GM23248 (cell line): ENCODE results near the gene TCHP. TPM values are rescaled to one million over a fixed set of nuclear protein-coding genes. Genes with fewer than 3 reads are reported as not detected.

Source experiments
- DNase-seq: peaks from one replicate; pipeline ENCODE4 v3.0.0-alpha.2; 2015
- H2AFZ ChIP-seq: fragments of 200-600 bp; sonication (generic); 2 replicates; pipeline ENCODE4 v1.6.1; 2016; ENCODE audit warnings: antibody characterized with exemption
- H3F3A ChIP-seq: fragments of 200-600 bp; sonication (generic); 2 replicates; pipeline ENCODE4 v1.6.1; 2016; ENCODE audit warnings: mild to moderate bottlenecking, antibody characterized with exemption, mixed run types; ENCODE audit not compliant: insufficient read depth
- H3K27ac ChIP-seq: fragments of 200-600 bp; sonication (generic); 2 replicates; pipeline ENCODE4 v1.5.1; 2016; ENCODE audit warnings: mild to moderate bottlenecking
- H3K27me3 ChIP-seq: fragments of 200-600 bp; sonication (generic); replicated peaks from 2 replicates; pipeline ENCODE4 v1.6.1; 2016; ENCODE audit warnings: mild to moderate bottlenecking; ENCODE audit not compliant: insufficient read depth
- H3K36me3 ChIP-seq: fragments of 200-600 bp; sonication (generic); 2 replicates; pipeline ENCODE4 v1.6.1; 2016; ENCODE audit warnings: low read depth, mild to moderate bottlenecking
- H3K4me1 ChIP-seq: fragments of 200-600 bp; sonication (generic); 2 replicates; pipeline ENCODE4 v1.6.1; 2016; ENCODE audit warnings: mild to moderate bottlenecking; ENCODE audit not compliant: insufficient read depth
- H3K4me2 ChIP-seq: fragments of 200-600 bp; sonication (generic); one replicate; pipeline ENCODE4 v1.6.1; 2016; ENCODE audit warnings: mild to moderate bottlenecking; ENCODE audit not compliant: unreplicated experiment
- H3K4me3 ChIP-seq: fragments of 200-600 bp; sonication (generic); 2 replicates; pipeline ENCODE4 v1.5.1; 2016; ENCODE audit warnings: mild to moderate bottlenecking
- H3K79me2 ChIP-seq: fragments of 200-600 bp; sonication (generic); 2 replicates; pipeline ENCODE4 v1.6.1; 2016; ENCODE audit warnings: mild to moderate bottlenecking; ENCODE audit not compliant: insufficient read depth
- H3K9ac ChIP-seq: fragments of 200-600 bp; sonication (generic); 2 replicates; pipeline ENCODE4 v1.6.1; 2016; ENCODE audit warnings: mild to moderate bottlenecking
- H3K9me2 ChIP-seq: fragments of 200-600 bp; sonication (generic); 2 replicates; pipeline ENCODE4 v1.6.1; 2016; ENCODE audit warnings: mixed run types, mild to moderate bottlenecking, moderate library complexity; ENCODE audit not compliant: insufficient read depth
- H3K9me3 ChIP-seq: fragments of 200-600 bp; sonication (generic); one replicate; pipeline ENCODE4 v1.6.1; 2017; ENCODE audit warnings: low read depth
- H4K20me1 ChIP-seq: fragments of 200-600 bp; sonication (generic); 2 replicates; pipeline ENCODE4 v1.6.0; 2016; ENCODE audit not compliant: insufficient read depth
- EZH2 ChIP-seq: fragments of 200-600 bp; sonication (generic); IDR thresholded peaks from 2 replicates; pipeline ENCODE4 v1.6.1; 2018; ENCODE audit warnings: antibody characterized with exemption, mild to moderate bottlenecking; ENCODE audit not compliant: insufficient read depth, poor library complexity, severe bottlenecking
- EZH2phosphoT487 ChIP-seq: fragments of 200-600 bp; sonication (generic); IDR thresholded peaks from 2 replicates; pipeline ENCODE4 v1.6.1; 2018; ENCODE audit warnings: antibody characterized with exemption, moderate library complexity, mild to moderate bottlenecking, low read depth; ENCODE audit not compliant: insufficient read depth
- WGBS, 2 experiments: methylation state at CpG; one replicate each; pipeline ENCODE4 v1.1.6; 2015 to 2017; ENCODE audit warnings: low lambda C conversion rate in 2 of 2, low coverage in 1 of 2; ENCODE audit errors: missing lambda C conversion rate in 2 of 2; 5-methylcytosine and 5-hydroxymethylcytosine counted together
- in situ Hi-C: fragments of 300-500 bp; cut with MboI; formaldehyde crosslinking; loops from 2 replicates; pipeline ENCODE4 v1.15.0; 2020
- polyA plus RNA-seq: library from polyadenylated mRNA; unstranded; fragments of >200 nt; fragmentation: Nextera tagmentation; extraction: Ambion mirVana; gene quantifications from 2 replicates; pipeline ENCODE4 v1.2.1, GENCODE V29; 2016
- total RNA-seq: library from RNA; depleted of rRNA; stranded (reverse); fragments of >200 nt; shearing (Covaris generic); gene quantifications from 2 replicates; pipeline ENCODE4 v1.2.3, GENCODE V29; 2014

The TCHP gene
- total and polyA plus RNA-seq, 2 experiments from 2014 or later: 9.7 to 11.7 TPM

- Histone ChIP-seq H3K79me2 (no peaks in the 10 kb centered on the region), H3F3A (0 out of 2 replicates have a peak, but pooled peaks cover 7% of the 10 kb centered on the region), H3K9me2 (no peaks in the 10 kb centered on the region), H4K20me1 (no peaks in the 10 kb centered on the region), H3K4me2 (no peak overlapping the region), H3K27me3 (no peaks in the 10 kb centered on the region), H3K9ac (no peak overlapping the region), H3K27ac (no peak overlapping the region), H3K4me1 (no peaks in the 10 kb centered on the region), H2AFZ (no peak overlapping the region), H3K9me3 (no peaks in the 10 kb centered on the region), H3K4me3 (no peak overlapping the region), H3K36me3 (peaks cover 39% of the 10 kb centered on the region)
- DNase-seq: no peak
- TF ChIP-seq EZH2phosphoT487: no peak
- TF ChIP-seq EZH2: no peak
- in situ Hi-C loops: no loop called here
- 73 to 84% methylated on average over 5 of the region's 5 CpGs for WGBS, 2 experiments
These were observed 31.1 kb downstream of the TCHP start for GRCh38 chr12:109931143-109931542.

GRCh38 chr12:109932878-109933503 lies 32.9 kb downstream of the TCHP start:
- H3K4me3 ChIP-seq: no peak overlapping the region
- H3K9me2 ChIP-seq: no peaks in the 10 kb centered on the region
- DNase-seq: no peak
- no peaks in the 10 kb centered on the region for H3K9me3 ChIP-seq
- no peak overlapping the region for H3K4me2 ChIP-seq
- H4K20me1 ChIP-seq: no peaks in the 10 kb centered on the region
- H3K27me3 ChIP-seq: no peaks in the 10 kb centered on the region
- no peak overlapping the region for H3K27ac ChIP-seq
- WGBS, 2 experiments: 65 to 74% methylated on average over 14 of the region's 14 CpGs
- H3K4me1 ChIP-seq: no peaks in the 10 kb centered on the region
- H3K9ac ChIP-seq: no peak overlapping the region
- no peak overlapping the region for H2AFZ ChIP-seq
- H3K79me2 ChIP-seq: no peaks in the 10 kb centered on the region
- 0 out of 2 replicates have a peak, but pooled peaks cover 7% of the 10 kb centered on the region for H3F3A ChIP-seq
- TF ChIP-seq EZH2phosphoT487: no peak
- no peak for TF ChIP-seq EZH2
- in situ Hi-C loops: no loop called here
- peaks cover 56% of the 10 kb centered on the region for H3K36me3 ChIP-seq

GRCh38 chr12:109934026-109934425 lies 34.0 kb downstream of the TCHP start:
- no peak for TF ChIP-seq EZH2phosphoT487
- TF ChIP-seq EZH2: no peak
- Histone ChIP-seq H3K9me3 (no peaks in the 10 kb centered on the region), H2AFZ (no peak overlapping the region), H3K79me2 (no peaks in the 10 kb centered on the region), H3K9me2 (no peaks in the 10 kb centered on the region), H3K27ac (no peak overlapping the region), H3K27me3 (no peaks in the 10 kb centered on the region), H3F3A (0 out of 2 replicates have a peak, but pooled peaks cover 7% of the 10 kb centered on the region), H3K4me2 (no peak overlapping the region), H3K9ac (no peak overlapping the region), H3K4me3 (no peak overlapping the region), H3K36me3 (peaks cover 65% of the 10 kb centered on the region), H3K4me1 (no peaks in the 10 kb centered on the region), H4K20me1 (no peaks in the 10 kb centered on the region)
- peak; percentile 24 for DNase-seq
- in situ Hi-C loops: no loop called here
- WGBS, 2 experiments: 63 to 71% methylated on average over 5 of the region's 5 CpGs

GRCh38 chr12:109937371-109937770 lies 37.3 kb downstream of the TCHP start:
- DNase-seq: no peak
- in situ Hi-C loops: no loop called here
- H3K36me3 ChIP-seq: peaks cover 60% of the 10 kb centered on the region
- H3K27me3 ChIP-seq: no peaks in the 10 kb centered on the region
- H3K4me3 ChIP-seq: no peak overlapping the region
- no peaks in the 10 kb centered on the region for H3K79me2 ChIP-seq
- no peak overlapping the region for H2AFZ ChIP-seq
- H3K9ac ChIP-seq: no peak overlapping the region
- H3F3A ChIP-seq: 0 out of 2 replicates have a peak, but pooled peaks cover 3% of the 10 kb centered on the region
- no peaks in the 10 kb centered on the region for H3K9me2 ChIP-seq
- no peak overlapping the region for H3K4me2 ChIP-seq
- H4K20me1 ChIP-seq: no peaks in the 10 kb centered on the region
- no peak overlapping the region for H3K27ac ChIP-seq
- 93 to 94% methylated on average over 5 of the region's 5 CpGs for WGBS, 2 experiments
- H3K9me3 ChIP-seq: no peaks in the 10 kb centered on the region
- no peaks in the 10 kb centered on the region for H3K4me1 ChIP-seq
- TF ChIP-seq EZH2phosphoT487 (no peak), EZH2 (no peak)

- Histone ChIP-seq H3K9ac (no peak overlapping the region), H3K36me3 (peaks cover 51% of the 10 kb centered on the region; the same call in 1 of the 2 replicates), H3K27me3 (no peaks in the 10 kb centered on the region), H4K20me1 (no peaks in the 10 kb centered on the region), H3F3A (no peaks in the 10 kb centered on the region), H3K27ac (no peak overlapping the region), H3K4me3 (no peak overlapping the region), H3K9me3 (no peaks in the 10 kb centered on the region), H3K9me2 (no peaks in the 10 kb centered on the region), H3K4me1 (no peaks in the 10 kb centered on the region), H3K79me2 (no peaks in the 10 kb centered on the region), H3K4me2 (no peak overlapping the region), H2AFZ (no peak overlapping the region)
- TF ChIP-seq EZH2phosphoT487 (no peak), EZH2 (no peak)
- DNase-seq: no peak
- WGBS, 2 experiments: 96 to 98% methylated on average over 7 of the region's 7 CpGs
- in situ Hi-C loops: no loop called here
These were observed 38.9 kb downstream of the TCHP start for GRCh38 chr12:109938947-109939346.
